Nephron progenitor cell (in vitro differentiated cells): ENCODE data around the gene PPP1R3E.

ENCODE experiments used
- DNase-seq: peaks from one replicate; pipeline ENCODE4 v3.0.0; 2021
- H3K27ac Mint-ChIP-seq: 2 replicates; pipeline ENCODE4 v1.8.0; 2021; ENCODE audit warnings: mild to moderate bottlenecking, moderate library complexity, mixed read lengths
- H3K27me3 Mint-ChIP-seq: 2 replicates; pipeline ENCODE4 v1.8.0; 2021; ENCODE audit warnings: mild to moderate bottlenecking, low read depth, mixed read lengths; ENCODE audit not compliant: poor library complexity
- H3K36me3 Mint-ChIP-seq: 2 replicates; pipeline ENCODE4 v1.8.0; 2021; ENCODE audit warnings: low read depth, mixed read lengths
- H3K4me1 Mint-ChIP-seq: 2 replicates; pipeline ENCODE4 v1.8.0; 2021; ENCODE audit warnings: mixed read lengths
- H3K4me3 Mint-ChIP-seq: 2 replicates; pipeline ENCODE4 v1.8.0; 2021; ENCODE audit warnings: mild to moderate bottlenecking, moderate library complexity, mixed read lengths
- H3K9me3 Mint-ChIP-seq: 2 replicates; pipeline ENCODE4 v1.8.0; 2021; ENCODE audit warnings: mild to moderate bottlenecking, moderate library complexity, mixed read lengths
- TF ChIP-seq, protein P1 (sequence below): fragments of 200-600 bp; sonication (generic); IDR thresholded peaks from 2 replicates; pipeline ENCODE4 v1.5.0; 2021; ENCODE audit warnings: antibody characterized with exemption

PPP1R3E gene, protein sequence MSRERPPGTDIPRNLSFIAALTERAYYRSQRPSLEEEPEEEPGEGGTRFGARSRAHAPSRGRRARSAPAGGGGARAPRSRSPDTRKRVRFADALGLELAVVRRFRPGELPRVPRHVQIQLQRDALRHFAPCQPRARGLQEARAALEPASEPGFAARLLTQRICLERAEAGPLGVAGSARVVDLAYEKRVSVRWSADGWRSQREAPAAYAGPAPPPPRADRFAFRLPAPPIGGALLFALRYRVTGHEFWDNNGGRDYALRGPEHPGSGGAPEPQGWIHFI

DNA sequence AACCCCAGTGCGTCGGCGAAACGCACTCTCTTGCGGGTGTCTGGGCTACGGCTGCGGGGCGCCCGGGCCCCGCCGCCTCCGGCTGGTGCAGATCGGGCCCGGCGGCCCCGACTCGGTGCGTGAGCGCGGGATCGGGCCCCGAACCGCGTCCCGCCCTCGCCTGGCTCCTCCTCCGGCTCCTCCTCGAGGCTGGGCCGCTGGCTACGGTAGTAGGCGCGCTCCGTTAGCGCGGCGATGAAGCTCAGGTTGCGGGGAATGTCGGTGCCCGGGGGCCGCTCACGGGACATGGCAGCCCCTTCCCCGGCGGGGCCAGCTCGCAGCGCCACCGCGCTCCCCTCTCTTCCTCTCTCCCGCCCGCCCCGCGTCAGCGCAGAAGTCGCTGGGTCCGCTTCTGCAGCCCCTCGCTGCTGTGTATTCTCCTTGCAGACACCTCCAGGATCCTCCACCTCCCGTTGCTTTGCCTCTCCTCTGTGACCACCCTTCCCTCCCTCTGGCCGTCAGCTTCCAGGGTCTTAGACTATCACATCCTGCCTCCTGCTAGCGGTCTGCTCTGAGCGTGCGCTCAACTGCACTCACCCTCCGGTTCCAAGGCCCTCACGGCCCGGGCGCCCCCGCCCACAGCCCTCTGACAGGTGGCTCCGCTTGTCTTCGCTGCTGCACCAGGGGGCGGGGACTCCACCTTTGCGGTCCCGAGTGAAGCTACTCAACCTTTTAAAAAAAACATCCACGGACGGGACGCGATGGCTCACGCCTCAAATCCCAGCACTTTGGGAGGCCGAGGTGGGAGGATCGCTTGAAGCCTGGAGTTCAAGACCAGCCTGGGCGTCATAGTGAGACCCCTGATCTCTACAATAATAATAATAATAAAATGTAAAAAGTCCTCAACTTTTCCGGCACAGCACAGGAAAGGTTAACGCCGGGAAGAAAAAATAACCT, at the start of gene PPP1R3E:
Gene PPP1R3E (minus strand): TSS at position 570 of the 936 bp plus-strand sequence. CDS start 283 bp downstream, at position 287.
- peaks cover 8% of the 10 kb centered on the region for H3K36me3 Mint-ChIP-seq
- H3K4me3 Mint-ChIP-seq = peak within 1 kb of the TSS; percentile 93
- TF ChIP-seq, protein P1, sequence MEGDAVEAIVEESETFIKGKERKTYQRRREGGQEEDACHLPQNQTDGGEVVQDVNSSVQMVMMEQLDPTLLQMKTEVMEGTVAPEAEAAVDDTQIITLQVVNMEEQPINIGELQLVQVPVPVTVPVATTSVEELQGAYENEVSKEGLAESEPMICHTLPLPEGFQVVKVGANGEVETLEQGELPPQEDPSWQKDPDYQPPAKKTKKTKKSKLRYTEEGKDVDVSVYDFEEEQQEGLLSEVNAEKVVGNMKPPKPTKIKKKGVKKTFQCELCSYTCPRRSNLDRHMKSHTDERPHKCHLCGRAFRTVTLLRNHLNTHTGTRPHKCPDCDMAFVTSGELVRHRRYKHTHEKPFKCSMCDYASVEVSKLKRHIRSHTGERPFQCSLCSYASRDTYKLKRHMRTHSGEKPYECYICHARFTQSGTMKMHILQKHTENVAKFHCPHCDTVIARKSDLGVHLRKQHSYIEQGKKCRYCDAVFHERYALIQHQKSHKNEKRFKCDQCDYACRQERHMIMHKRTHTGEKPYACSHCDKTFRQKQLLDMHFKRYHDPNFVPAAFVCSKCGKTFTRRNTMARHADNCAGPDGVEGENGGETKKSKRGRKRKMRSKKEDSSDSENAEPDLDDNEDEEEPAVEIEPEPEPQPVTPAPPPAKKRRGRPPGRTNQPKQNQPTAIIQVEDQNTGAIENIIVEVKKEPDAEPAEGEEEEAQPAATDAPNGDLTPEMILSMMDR = no peak
- peak; percentile 78 for DNase-seq
- peaks cover 55% of the 10 kb centered on the region for H3K4me1 Mint-ChIP-seq
- peak within 1 kb of the TSS; percentile 97 for H3K27ac Mint-ChIP-seq
- H3K27me3 Mint-ChIP-seq = no peaks in the 10 kb centered on the region
- no peaks in the 10 kb centered on the region for H3K9me3 Mint-ChIP-seq

DNA sequence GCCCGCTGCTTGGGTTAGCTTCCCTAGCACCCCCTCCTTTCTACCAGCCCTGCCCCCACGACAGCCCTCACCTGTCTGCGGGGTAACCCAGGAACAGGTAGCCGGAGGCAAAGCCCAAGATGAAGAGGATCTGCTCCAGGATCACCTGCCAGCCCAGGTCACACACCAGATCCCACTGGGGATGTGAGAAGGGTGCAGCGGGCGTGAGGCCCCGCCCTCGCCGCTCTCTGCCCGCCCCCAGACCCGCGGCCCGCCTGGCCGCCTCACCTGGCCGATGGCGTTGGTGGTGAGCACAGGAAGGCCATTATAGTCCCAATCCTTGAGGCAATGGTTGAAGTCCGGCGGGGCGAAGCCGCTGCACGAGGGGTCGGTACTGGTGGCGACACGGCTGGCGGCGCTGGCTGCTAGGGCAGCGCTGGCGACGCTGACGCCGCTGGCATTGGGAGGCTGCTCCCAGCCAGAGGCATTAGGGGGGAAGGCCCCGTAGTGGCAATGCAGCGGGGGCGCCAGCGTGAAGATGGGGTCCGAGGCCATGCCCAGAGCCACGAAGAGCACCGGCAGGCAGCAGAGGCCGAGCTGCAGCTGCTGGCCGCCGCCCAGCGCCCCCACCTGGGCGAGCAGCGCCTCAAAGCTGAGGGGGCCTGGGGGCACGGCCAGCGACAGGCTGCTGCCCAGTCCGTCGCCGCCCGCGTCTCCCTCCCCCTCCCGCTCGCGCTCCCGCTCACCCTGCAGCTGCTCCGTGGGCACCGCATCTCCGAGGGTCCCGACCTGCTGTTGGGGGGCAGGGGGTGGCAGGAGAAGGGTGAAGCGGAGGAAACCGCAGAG, 49.2 kb upstream of the PPP1R3E start:
- peaks cover 31% of the 10 kb centered on the region for H3K36me3 Mint-ChIP-seq
- H3K27me3 Mint-ChIP-seq = peaks cover 33% of the 10 kb centered on the region
- no peak overlapping the region for H3K27ac Mint-ChIP-seq
- H3K4me1 Mint-ChIP-seq = peaks cover 26% of the 10 kb centered on the region
- TF ChIP-seq, protein P1 = peak; percentile 6
- peak; percentile 56 for DNase-seq
- peaks cover 11% of the 10 kb centered on the region for H3K9me3 Mint-ChIP-seq
- peak overlapping the region; percentile 84 for H3K4me3 Mint-ChIP-seq

DNA sequence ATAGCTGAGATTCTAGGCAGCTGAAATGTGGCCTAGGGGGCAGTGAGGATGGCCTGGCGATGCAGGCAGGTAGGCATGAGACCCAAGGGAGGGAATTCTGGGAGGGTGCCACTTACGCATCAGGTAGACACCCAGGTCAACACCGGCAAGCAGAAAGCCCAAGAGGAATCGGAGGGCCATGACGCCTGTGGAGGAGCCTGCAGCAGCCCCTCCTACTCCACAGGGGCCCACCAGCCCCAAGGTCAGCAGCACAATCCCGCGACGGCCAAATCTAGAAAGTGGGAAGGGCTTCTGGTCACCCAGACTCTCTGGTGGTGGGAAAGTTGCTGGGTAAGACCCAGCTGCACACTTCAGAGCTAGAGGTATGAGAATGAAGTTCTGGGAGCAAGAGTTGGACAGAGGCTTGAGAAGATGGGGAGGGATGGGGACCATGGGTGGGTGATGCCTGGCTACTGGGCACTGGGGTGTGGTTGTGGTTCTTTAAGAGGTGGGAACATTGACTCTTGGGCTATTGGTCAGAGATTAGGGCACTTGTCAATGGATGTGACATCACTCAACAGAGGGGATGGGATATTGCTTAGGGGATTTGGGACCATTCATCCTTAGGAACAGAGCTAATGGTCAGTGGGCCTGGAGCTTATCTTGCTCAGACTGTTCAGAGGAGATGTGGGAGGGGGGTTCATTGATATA, 46.6 kb upstream of the PPP1R3E start:
- H3K27ac Mint-ChIP-seq = peak overlapping the region; percentile 65
- H3K27me3 Mint-ChIP-seq = peaks cover 33% of the 10 kb centered on the region
- peaks cover 11% of the 10 kb centered on the region for H3K9me3 Mint-ChIP-seq
- peaks cover 36% of the 10 kb centered on the region for H3K4me1 Mint-ChIP-seq
- no peak overlapping the region for H3K4me3 Mint-ChIP-seq
- TF ChIP-seq, protein P1 = no peak
- H3K36me3 Mint-ChIP-seq = peaks cover 19% of the 10 kb centered on the region
- no peak for DNase-seq

DNA sequence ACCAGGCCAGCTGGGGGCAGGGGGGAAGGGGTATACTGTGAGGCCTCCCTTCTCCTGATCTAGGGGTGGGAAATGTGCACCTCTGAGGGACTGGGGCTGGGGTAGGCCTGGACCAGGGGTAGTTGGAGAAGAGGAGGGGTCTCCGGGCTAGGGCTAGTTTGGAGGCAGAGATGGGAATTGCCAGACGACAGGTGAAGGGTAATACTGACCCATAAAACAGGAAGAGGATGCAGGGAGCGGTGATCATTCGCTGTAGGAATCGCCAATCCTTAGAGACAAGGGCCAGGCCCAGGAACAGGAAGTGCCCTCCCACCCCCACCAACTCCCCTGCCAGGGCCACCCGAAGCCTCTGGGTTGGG, 45.6 kb upstream of the PPP1R3E start:
- Mint-ChIP-seq H3K4me3 (no peak overlapping the region), H3K9me3 (peaks cover 11% of the 10 kb centered on the region), H3K4me1 (peaks cover 26% of the 10 kb centered on the region), H3K36me3 (peaks cover 19% of the 10 kb centered on the region), H3K27ac (no peak overlapping the region), H3K27me3 (peaks cover 31% of the 10 kb centered on the region)
- no peak for DNase-seq
- TF ChIP-seq, protein P1 = no peak
